HCT116 (cell line): Measurements from ENCODE around the gene GHRHR. TPM values are rescaled to one million over a fixed set of nuclear protein-coding genes. Genes with fewer than 3 reads are reported as not detected.
A peak's percentile ranks its signal among the peaks of the same experiment; 100 is the strongest.

Experiments used
- ATAC-seq: fragments of 200-7000 bp; cut with Tn5 transposase; 2 replicates; pipeline ENCODE4 v1.9.1; 2020; ENCODE audit warnings: mild to moderate bottlenecking, moderate library complexity
- BruUV-seq: library from RNA; stranded (reverse); fragments of 400-500 nt; replicated peaks from 2 replicates; lab custom pipeline; 2021; lab: Mats Ljungman, UMichigan
- CTCF ChIA-PET: fragments of 300-600 bp; sonication (Branson Sonifier 250); formaldehyde crosslinking; loops from one replicate; lab custom pipeline; 2021; ENCODE audit warnings: antibody characterized with exemption; lab: Charles Lee
- POLR2A ChIA-PET: fragments of 300-600, 350-600 bp; sonication (Branson Sonifier 250); formaldehyde crosslinking; loops from one replicate; lab custom pipeline; 2021; ENCODE audit warnings: antibody characterized with exemption; lab: Charles Lee
- RAD21 ChIA-PET, 2 experiments: fragments of 300-600 bp; sonication (Branson Sonifier 250); formaldehyde crosslinking; loops; one replicate each; lab custom pipeline; 2023; ENCODE audit warnings: low total read pairs in 2 of 2; ENCODE audit not compliant: uncharacterized antibody in 2 of 2, unreplicated experiment in 2 of 2, low non-redundant PET in 1 of 2; lab: Charles Lee
- DNase-seq: peaks from one replicate; pipeline ENCODE4 v3.0.0-alpha.2; 2010; ENCODE audit warnings: low read depth, low spot score
- H2AFZ ChIP-seq: fragments of 200-600 bp; shearing (Covaris generic), sonication (generic); 2 replicates; pipeline ENCODE4 v1.6.1; 2017; ENCODE audit warnings: low read depth, mixed run types, mixed read lengths, antibody characterized with exemption, low read length; ENCODE audit not compliant: poor library complexity, severe bottlenecking
- H3K27ac ChIP-seq: 2 replicates; pipeline ENCODE4 v1.5.1; 2012; ENCODE audit warnings: low read depth, low read length
- H3K27me3 ChIP-seq: fragments of 200-600 bp; sonication (generic); 2 replicates; pipeline ENCODE4 v1.6.1; 2016; ENCODE audit warnings: mixed run types, low read length, mixed read lengths; ENCODE audit not compliant: insufficient read depth
- H3K36me3 ChIP-seq, 2 experiments: fragments of 200-500 bp in 1 of 2; fragments of 200-600 bp in 1 of 2; sonication (Bioruptor generic) in 1 of 2; sonication (generic) in 1 of 2; 2 replicates each; pipeline versions ENCODE4 v1.5.1 to v1.6.1; 2014 to 2016; ENCODE audit warnings: low read length in 2 of 2, inconsistent platforms in 1 of 2, mixed read lengths in 1 of 2, mixed run types in 1 of 2; ENCODE audit not compliant: insufficient read depth in 2 of 2, control insufficient read depth in 1 of 2
- H3K4me1 ChIP-seq, 2 experiments: fragments of 200-600 bp in 1 of 2; sonication (generic) in 1 of 2; 2 replicates each; pipeline versions ENCODE4 v1.5.1 to v1.6.1; 2012 to 2017; ENCODE audit warnings: low read length in 2 of 2, inconsistent platforms in 1 of 2, mild to moderate bottlenecking in 1 of 2, mixed read lengths in 1 of 2, mixed run types in 1 of 2, moderate library complexity in 1 of 2; ENCODE audit not compliant: insufficient read depth in 2 of 2, control insufficient read depth in 1 of 2
- H3K4me2 ChIP-seq: fragments of 200-600 bp; sonication (generic); 2 replicates; pipeline ENCODE4 v1.6.1; 2017; ENCODE audit warnings: mixed run types, low read length, mixed read lengths
- H3K4me3 ChIP-seq, 2 experiments: fragments of 200-600 bp in 1 of 2; sonication (generic) in 1 of 2; replicated peaks in 1 of 2; 2 replicates each; pipeline ENCODE4 v1.5.1; 2011 to 2016; ENCODE audit warnings: low read length in 2 of 2, control low read depth in 1 of 2, low read depth in 1 of 2, mild to moderate bottlenecking in 1 of 2, mixed read lengths in 1 of 2, mixed run types in 1 of 2
- H3K79me2 ChIP-seq: fragments of 200-600 bp; sonication (generic); 2 replicates; pipeline ENCODE4 v1.6.1; 2017; ENCODE audit warnings: mild to moderate bottlenecking, mixed run types, low read length, moderate library complexity, mixed read lengths; ENCODE audit not compliant: insufficient read depth
- H3K9ac ChIP-seq: fragments of 200-600 bp; sonication (generic); 2 replicates; pipeline ENCODE4 v1.6.1; 2016; ENCODE audit warnings: low read length, mixed read lengths
- H3K9me2 ChIP-seq: fragments of 200-600 bp; sonication (generic), shearing (Covaris generic); 2 replicates; pipeline ENCODE4 v1.6.1; 2017; ENCODE audit warnings: mixed run types, mild to moderate bottlenecking, moderate library complexity; ENCODE audit not compliant: insufficient read depth
- H3K9me3 ChIP-seq, 2 experiments: fragments of 200-500 bp in 1 of 2; fragments of 200-600 bp in 1 of 2; sonication (Bioruptor generic) in 1 of 2; sonication (generic) in 1 of 2; 2 replicates each; pipeline ENCODE4 v1.6.1; 2014 to 2017; ENCODE audit warnings: low read length in 2 of 2, mixed read lengths in 2 of 2, inconsistent platforms in 1 of 2, low read depth in 1 of 2, mild to moderate bottlenecking in 1 of 2, mixed run types in 1 of 2, moderate library complexity in 1 of 2; ENCODE audit not compliant: control insufficient read depth in 1 of 2, insufficient read depth in 1 of 2
- H4K20me1 ChIP-seq: fragments of 200-600 bp; sonication (generic), shearing (Covaris generic); 2 replicates; pipeline ENCODE4 v1.6.1; 2017; ENCODE audit warnings: mixed run types, mild to moderate bottlenecking, moderate library complexity; ENCODE audit not compliant: insufficient read depth
- CBX3 ChIP-seq: IDR thresholded peaks from 2 replicates; pipeline ENCODE4 v1.6.1; 2012; ENCODE audit warnings: low read depth
- FOSL1 ChIP-seq: IDR thresholded peaks from 2 replicates; pipeline ENCODE4 v1.6.1; 2012; ENCODE audit warnings: low read depth
- POLR2A ChIP-seq: IDR thresholded peaks from 2 replicates; pipeline ENCODE4 v1.7.0; 2011; ENCODE audit warnings: borderline replicate concordance; ENCODE audit not compliant: insufficient read depth, insufficient read length; ENCODE audit errors: extremely low read depth
- YY1 ChIP-seq: IDR thresholded peaks from 2 replicates; pipeline ENCODE4 v1.6.1; 2011; ENCODE audit warnings: low read length, low read depth, moderate library complexity, mild to moderate bottlenecking; ENCODE audit not compliant: insufficient replicate concordance; ENCODE audit errors: extremely low read depth
- ZFX ChIP-seq: fragments of 450-650 bp; IDR thresholded peaks from 2 replicates; pipeline ENCODE4 v1.6.1; 2017
- intact Hi-C: fragments of 100-400 bp; cut with micrococcal nuclease; formaldehyde crosslinking; loops from 2 replicates; pipeline ENCODE4 v1.10.0; 2022
- total RNA-seq: library from RNA; stranded (reverse); gene quantifications from one replicate; pipeline ENCODE4 v1.2.1, GENCODE V29; 2021; ENCODE audit not compliant: unreplicated experiment
- TF ChIP-seq, protein P1 (sequence below), 3 experiments: fragments of 200-600 bp in 1 of 3; sonication (generic) in 1 of 3; IDR thresholded peaks in 2 of 3; conservative IDR thresholded peaks in 1 of 3; 2 replicates each; pipeline ENCODE4 v1.5.1; 2012 to 2017; ENCODE audit warnings: low read depth in 2 of 3, low read length in 2 of 3, antibody characterized with exemption in 1 of 3, borderline replicate concordance in 1 of 3, control low read depth in 1 of 3, mild to moderate bottlenecking in 1 of 3, mixed read lengths in 1 of 3, mixed run types in 1 of 3, moderate library complexity in 1 of 3; ENCODE audit not compliant: insufficient read depth in 1 of 3

GHRHR gene
- total RNA-seq, 1 experiment from 2014 or later = not detected

DNA sequence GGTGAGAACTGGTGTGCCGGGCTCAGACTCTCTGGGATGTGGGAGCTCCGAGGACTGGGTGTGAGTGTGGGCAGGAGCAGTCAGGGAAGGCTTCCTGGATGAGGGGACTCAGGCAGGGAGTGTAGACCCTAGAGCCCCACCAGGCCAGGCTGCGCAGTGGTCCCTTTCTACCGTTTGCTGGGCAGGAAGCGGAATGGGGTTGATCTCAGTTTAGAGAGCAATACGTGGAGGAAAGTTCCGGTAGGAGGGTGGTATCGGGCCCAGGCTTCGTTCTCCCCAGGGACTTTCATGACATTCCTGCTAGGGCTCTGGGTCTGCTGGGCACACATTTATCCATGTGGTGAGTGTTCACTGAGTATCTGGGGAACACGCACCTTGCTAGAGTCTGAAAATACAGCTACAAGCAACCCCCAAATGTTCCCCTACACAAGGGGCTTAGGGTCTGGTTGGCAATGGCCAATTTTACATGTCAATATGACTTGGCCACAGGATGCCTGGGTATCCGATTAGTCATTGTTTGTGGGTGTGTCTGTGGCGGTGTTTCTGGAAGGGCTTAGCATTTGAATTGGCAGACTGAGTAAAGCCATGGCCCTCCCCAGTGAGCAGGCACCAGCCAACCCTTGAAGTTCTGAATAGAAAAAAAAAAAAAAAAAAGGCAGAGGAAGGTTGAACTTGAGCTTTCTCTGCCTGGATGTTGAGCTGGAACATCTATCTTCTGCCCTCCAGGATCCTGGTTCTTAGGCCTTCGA lies 20.8 kb downstream of the GHRHR start:
- ChIA-PET RAD21 (interaction anchor here (0.6 to 4.2 kb wide), 8 partner anchors 9 to 399 kb away, joined by 3 to 64 read pairs (median 6); no protein-coding TSS in a partner anchor), CTCF (interaction anchor here (0.8 to 6.9 kb wide), 9 partner anchors 11 to 459 kb away, joined by 3 to 482 read pairs (median 7); no protein-coding TSS in a partner anchor), POLR2A (interaction anchor here (2.5 kb wide), 1 partner anchor 138 kb away, joined by 21 read pairs; no protein-coding TSS in a partner anchor)
- ATAC-seq = peak; percentile 37
- H3K27ac ChIP-seq = no peak overlapping the region
- H3K36me3 ChIP-seq = no peaks in the 10 kb centered on the region
- BruUV-seq = TSS peak; percentile 52
- no peaks in the 10 kb centered on the region for H4K20me1 ChIP-seq
- H3K9ac ChIP-seq = no peak overlapping the region
- H3K4me3 ChIP-seq = no peak overlapping the region
- no peaks in the 10 kb centered on the region for H3K9me2 ChIP-seq
- DNase-seq = peak; percentile 34
- H3K79me2 ChIP-seq = no peaks in the 10 kb centered on the region
- intact Hi-C loops = loop anchor here (5.0 kb wide), 2 partner anchors 648 to 753 kb away; no protein-coding TSS in a partner anchor
- peaks cover 14% of the 10 kb centered on the region; the same call in 1 of the 2 replicates for H3K27me3 ChIP-seq
- no peaks in the 10 kb centered on the region for H3K9me3 ChIP-seq
- peak overlapping the region; percentile 53 for H3K4me2 ChIP-seq
- H3K4me1 ChIP-seq = peaks cover 7 to 10% of the 10 kb centered on the region in 2 experiments; a peak in 3 of 4 replicates
- peak overlapping the region; percentile 4 for H2AFZ ChIP-seq
- TF ChIP-seq, protein P1, sequence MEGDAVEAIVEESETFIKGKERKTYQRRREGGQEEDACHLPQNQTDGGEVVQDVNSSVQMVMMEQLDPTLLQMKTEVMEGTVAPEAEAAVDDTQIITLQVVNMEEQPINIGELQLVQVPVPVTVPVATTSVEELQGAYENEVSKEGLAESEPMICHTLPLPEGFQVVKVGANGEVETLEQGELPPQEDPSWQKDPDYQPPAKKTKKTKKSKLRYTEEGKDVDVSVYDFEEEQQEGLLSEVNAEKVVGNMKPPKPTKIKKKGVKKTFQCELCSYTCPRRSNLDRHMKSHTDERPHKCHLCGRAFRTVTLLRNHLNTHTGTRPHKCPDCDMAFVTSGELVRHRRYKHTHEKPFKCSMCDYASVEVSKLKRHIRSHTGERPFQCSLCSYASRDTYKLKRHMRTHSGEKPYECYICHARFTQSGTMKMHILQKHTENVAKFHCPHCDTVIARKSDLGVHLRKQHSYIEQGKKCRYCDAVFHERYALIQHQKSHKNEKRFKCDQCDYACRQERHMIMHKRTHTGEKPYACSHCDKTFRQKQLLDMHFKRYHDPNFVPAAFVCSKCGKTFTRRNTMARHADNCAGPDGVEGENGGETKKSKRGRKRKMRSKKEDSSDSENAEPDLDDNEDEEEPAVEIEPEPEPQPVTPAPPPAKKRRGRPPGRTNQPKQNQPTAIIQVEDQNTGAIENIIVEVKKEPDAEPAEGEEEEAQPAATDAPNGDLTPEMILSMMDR (IDR thresholded peaks at IDR 0.05 in 2 of 3, conservative IDR thresholded peaks at IDR 0.05 in 1 of 3; ENCODE audit: borderline replicate concordance in 1 of 3, insufficient read depth in 1 of 3, low read depth in 2 of 3, low read length in 2 of 3) = no peak
- TF ChIP-seq POLR2A (no peak), YY1 (no peak), CBX3 (no peak), ZFX (no peak), FOSL1 (no peak)
